Type B pancreatic cell (in vitro differentiated cells): ENCODE measurements around the gene MED12L. TPM values are rescaled to one million over a fixed set of nuclear protein-coding genes. Genes with fewer than 3 reads are reported as not detected.

Experiments used
- DNase-seq: peaks from one replicate; pipeline ENCODE4 v3.0.0; 2021; ENCODE audit warnings: mixed read lengths; ENCODE audit not compliant: unreplicated experiment; ENCODE audit errors: extremely low spot score
- H3K27ac Mint-ChIP-seq: 2 replicates; pipeline ENCODE4 v1.8.0; 2021; ENCODE audit warnings: mild to moderate bottlenecking, mixed read lengths
- H3K27me3 Mint-ChIP-seq: 2 replicates; pipeline ENCODE4 v1.8.0; 2021; ENCODE audit warnings: mixed read lengths
- H3K36me3 Mint-ChIP-seq: 2 replicates; pipeline ENCODE4 v1.8.0; 2021; ENCODE audit warnings: mixed read lengths
- H3K4me1 Mint-ChIP-seq: one replicate; pipeline ENCODE4 v1.8.0; 2021; ENCODE audit warnings: mixed read lengths; ENCODE audit not compliant: unreplicated experiment
- H3K4me3 Mint-ChIP-seq: 2 replicates; pipeline ENCODE4 v1.8.0; 2021; ENCODE audit warnings: mild to moderate bottlenecking, mixed read lengths
- H3K9me3 Mint-ChIP-seq: 2 replicates; pipeline ENCODE4 v1.8.0; 2021; ENCODE audit warnings: mixed read lengths
- total RNA-seq: library from RNA; stranded (reverse); gene quantifications from 2 replicates; pipeline ENCODE4 v1.2.1, GENCODE V29; 2021; ENCODE audit warnings: low replicate concordance
- TF ChIP-seq, protein P1 (sequence below): fragments of 200-600 bp; sonication (generic); conservative IDR thresholded peaks from 2 replicates; pipeline ENCODE4 v1.5.0; 2021; ENCODE audit warnings: antibody characterized with exemption, mild to moderate bottlenecking

Gene MED12L
- total RNA-seq, 1 donor from 2014 or later: 6.4 TPM

- Mint-ChIP-seq H3K4me3 (no peak overlapping the region), H3K27ac (no peak overlapping the region), H3K9me3 (no peaks in the 10 kb centered on the region), H3K36me3 (no peaks in the 10 kb centered on the region), H3K4me1 (no peaks in the 10 kb centered on the region), H3K27me3 (no peaks in the 10 kb centered on the region)
- TF ChIP-seq, protein P1, sequence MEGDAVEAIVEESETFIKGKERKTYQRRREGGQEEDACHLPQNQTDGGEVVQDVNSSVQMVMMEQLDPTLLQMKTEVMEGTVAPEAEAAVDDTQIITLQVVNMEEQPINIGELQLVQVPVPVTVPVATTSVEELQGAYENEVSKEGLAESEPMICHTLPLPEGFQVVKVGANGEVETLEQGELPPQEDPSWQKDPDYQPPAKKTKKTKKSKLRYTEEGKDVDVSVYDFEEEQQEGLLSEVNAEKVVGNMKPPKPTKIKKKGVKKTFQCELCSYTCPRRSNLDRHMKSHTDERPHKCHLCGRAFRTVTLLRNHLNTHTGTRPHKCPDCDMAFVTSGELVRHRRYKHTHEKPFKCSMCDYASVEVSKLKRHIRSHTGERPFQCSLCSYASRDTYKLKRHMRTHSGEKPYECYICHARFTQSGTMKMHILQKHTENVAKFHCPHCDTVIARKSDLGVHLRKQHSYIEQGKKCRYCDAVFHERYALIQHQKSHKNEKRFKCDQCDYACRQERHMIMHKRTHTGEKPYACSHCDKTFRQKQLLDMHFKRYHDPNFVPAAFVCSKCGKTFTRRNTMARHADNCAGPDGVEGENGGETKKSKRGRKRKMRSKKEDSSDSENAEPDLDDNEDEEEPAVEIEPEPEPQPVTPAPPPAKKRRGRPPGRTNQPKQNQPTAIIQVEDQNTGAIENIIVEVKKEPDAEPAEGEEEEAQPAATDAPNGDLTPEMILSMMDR: no peak
- DNase-seq: no peak
Observed at GRCh38 chr3:151330379-151330778, 244.9 kb downstream of the MED12L start.

DNA sequence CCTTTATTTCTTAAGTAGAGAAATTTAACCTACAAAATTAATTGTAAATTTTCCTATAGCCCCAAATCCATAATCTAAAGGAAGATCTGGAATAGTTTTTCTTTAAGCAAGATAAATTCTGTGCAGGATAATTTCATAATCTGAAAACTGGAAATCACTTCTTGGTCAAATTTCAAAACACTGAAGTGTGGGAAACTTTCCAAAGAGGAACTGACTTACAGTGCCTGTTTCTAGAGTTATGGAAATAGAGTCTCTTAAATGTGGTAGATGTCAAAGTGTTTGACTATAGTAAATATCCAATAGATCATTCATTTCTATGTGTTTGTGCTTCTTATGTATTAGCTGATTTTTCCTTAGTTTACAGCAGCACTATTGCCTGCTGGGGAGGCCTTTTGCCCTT, 245.4 kb downstream of the MED12L start:
- H3K9me3 Mint-ChIP-seq: no peaks in the 10 kb centered on the region
- DNase-seq: no peak
- TF ChIP-seq, protein P1: no peak
- H3K4me3 Mint-ChIP-seq: no peak overlapping the region
- no peaks in the 10 kb centered on the region for H3K27me3 Mint-ChIP-seq
- H3K4me1 Mint-ChIP-seq: no peaks in the 10 kb centered on the region
- no peaks in the 10 kb centered on the region for H3K36me3 Mint-ChIP-seq
- H3K27ac Mint-ChIP-seq: no peak overlapping the region

DNA sequence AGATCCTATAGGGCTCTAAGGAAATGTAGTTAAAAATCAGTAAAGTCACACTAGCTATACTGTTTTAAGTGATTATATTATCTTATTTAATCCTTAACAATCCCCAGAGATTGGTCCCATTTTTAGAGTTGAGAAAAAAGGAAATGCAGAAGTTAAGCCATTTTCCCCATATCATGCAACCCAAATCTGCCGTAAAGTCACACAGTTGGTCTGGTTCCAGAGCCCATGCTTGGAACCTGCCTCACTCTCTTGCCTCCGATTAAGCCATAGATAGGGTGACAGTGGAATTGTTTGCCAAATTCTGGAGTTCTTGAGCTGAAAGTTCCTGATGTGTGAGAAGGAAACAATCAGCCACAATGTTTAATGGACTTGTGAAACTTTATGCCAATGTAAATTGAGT, 246.2 kb downstream of the MED12L start:
- Mint-ChIP-seq H3K9me3 (no peaks in the 10 kb centered on the region), H3K27ac (no peak overlapping the region), H3K27me3 (no peaks in the 10 kb centered on the region), H3K36me3 (no peaks in the 10 kb centered on the region), H3K4me3 (no peak overlapping the region), H3K4me1 (no peaks in the 10 kb centered on the region)
- TF ChIP-seq, protein P1: no peak
- no peak for DNase-seq

GRCh38 chr3:151345859-151346258, 260.4 kb downstream of the MED12L start:
- Mint-ChIP-seq H3K27me3 (no peaks in the 10 kb centered on the region), H3K27ac (no peak overlapping the region), H3K36me3 (no peaks in the 10 kb centered on the region), H3K9me3 (no peaks in the 10 kb centered on the region), H3K4me3 (no peak overlapping the region), H3K4me1 (no peaks in the 10 kb centered on the region)
- TF ChIP-seq, protein P1: no peak
- DNase-seq: no peak

- TF ChIP-seq, protein P1: no peak
- H3K4me3 Mint-ChIP-seq: no peak overlapping the region
- no peaks in the 10 kb centered on the region for H3K36me3 Mint-ChIP-seq
- no peaks in the 10 kb centered on the region for H3K27me3 Mint-ChIP-seq
- no peaks in the 10 kb centered on the region for H3K9me3 Mint-ChIP-seq
- DNase-seq: no peak
- no peaks in the 10 kb centered on the region for H3K4me1 Mint-ChIP-seq
- H3K27ac Mint-ChIP-seq: no peak overlapping the region
Observed at GRCh38 chr3:151346292-151346691, 260.8 kb downstream of the MED12L start.

GRCh38 chr3:151347432-151347831, 262.0 kb downstream of the MED12L start:
- DNase-seq: no peak
- H3K36me3 Mint-ChIP-seq: no peaks in the 10 kb centered on the region
- TF ChIP-seq, protein P1: no peak

More at GRCh38 chr3:151347432-151347831, 262.0 kb downstream of the MED12L start:
- H3K27me3 Mint-ChIP-seq: no peaks in the 10 kb centered on the region
- no peak overlapping the region for H3K4me3 Mint-ChIP-seq
- H3K4me1 Mint-ChIP-seq: no peaks in the 10 kb centered on the region
- no peak overlapping the region for H3K27ac Mint-ChIP-seq
- no peaks in the 10 kb centered on the region for H3K9me3 Mint-ChIP-seq
